ENCODE data around the gene ANKRD36C.
"Not testable (repeated sequence)": the region's sequence is repeated elsewhere in the genome, so short reads cannot be mapped to it uniquely, and the experiment has no call there.

DNA sequence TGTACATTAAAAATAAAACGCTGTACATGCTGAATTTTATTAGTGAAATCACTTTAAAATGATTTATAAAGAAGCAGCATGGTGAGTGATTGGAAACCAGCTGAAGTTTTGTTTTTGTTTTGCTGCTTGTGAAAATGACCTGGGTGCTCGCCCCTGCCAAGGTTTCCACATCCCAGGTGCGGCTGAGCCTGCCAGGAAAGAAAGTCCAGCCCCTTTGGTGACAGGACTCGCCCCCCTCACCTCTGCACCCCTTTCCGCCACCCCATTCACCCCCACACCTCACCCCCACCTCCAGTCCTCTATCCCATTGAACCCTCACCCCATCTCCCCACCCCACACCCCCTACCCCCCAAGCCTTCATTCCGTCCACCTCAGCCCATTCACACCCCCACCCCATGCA is 740 bp downstream of the ANKRD36C start:
- TF ChIP-seq CTCF, POLR2A, EP300 (IDR thresholded peaks at IDR 0.05): not testable (repeated sequence)
